HL-60 (cell line): ENCODE data around the gene CLDN8.

ENCODE experiments used
- DNase-seq, 2 experiments: peaks; one replicate each; pipeline ENCODE4 v3.0.0-alpha.2; 2010 to 2020; ENCODE audit warnings: low read depth in 1 of 2, low spot score in 1 of 2
- H3K27ac ChIP-seq: fragments of 250-450 bp; sonication (Bioruptor Pico); replicated peaks from 2 replicates; pipeline ENCODE4 v1.5.1; 2020; ENCODE audit warnings: mild to moderate bottlenecking, moderate library complexity
- H3K27me3 ChIP-seq: fragments of 250-450 bp; sonication (Bioruptor Pico); 2 replicates; pipeline ENCODE4 v1.5.1; 2021; ENCODE audit warnings: mild to moderate bottlenecking, moderate library complexity; ENCODE audit not compliant: insufficient read depth, poor library complexity, severe bottlenecking
- H3K4me3 ChIP-seq: replicated peaks from 2 replicates; pipeline ENCODE4 v1.5.1; 2011; ENCODE audit warnings: mild to moderate bottlenecking, control low read depth, low read length; ENCODE audit not compliant: insufficient read depth
- GABPA ChIP-seq: IDR thresholded peaks from 2 replicates; pipeline ENCODE4 v1.6.1; 2012; ENCODE audit warnings: low read depth
- POLR2AphosphoS5 ChIP-seq: IDR thresholded peaks from 2 replicates; pipeline ENCODE4 v1.6.1; 2012; ENCODE audit warnings: low read depth
- SPI1 ChIP-seq: IDR thresholded peaks from 2 replicates; pipeline ENCODE4 v1.6.1; 2012; ENCODE audit warnings: low read depth, mild to moderate bottlenecking, borderline replicate concordance
- long read RNA-seq: library from polyadenylated mRNA; unstranded; transcript quantifications from one replicate; pipeline ENCODE4 v2.0.0, GENCODE V29; 2020
- TF ChIP-seq, protein P1 (sequence below): IDR thresholded peaks from 2 replicates; pipeline ENCODE4 v1.6.1; 2012; ENCODE audit warnings: low read depth; ENCODE audit not compliant: insufficient replicate concordance
- TF ChIP-seq, protein P2 (sequence below): IDR thresholded peaks from one replicate; pipeline ENCODE4 v1.5.1; 2011; ENCODE audit warnings: low read length, control low read depth, inconsistent platforms; ENCODE audit not compliant: insufficient read depth

CLDN8 gene
- long read RNA-seq, result 0 reads

DNA sequence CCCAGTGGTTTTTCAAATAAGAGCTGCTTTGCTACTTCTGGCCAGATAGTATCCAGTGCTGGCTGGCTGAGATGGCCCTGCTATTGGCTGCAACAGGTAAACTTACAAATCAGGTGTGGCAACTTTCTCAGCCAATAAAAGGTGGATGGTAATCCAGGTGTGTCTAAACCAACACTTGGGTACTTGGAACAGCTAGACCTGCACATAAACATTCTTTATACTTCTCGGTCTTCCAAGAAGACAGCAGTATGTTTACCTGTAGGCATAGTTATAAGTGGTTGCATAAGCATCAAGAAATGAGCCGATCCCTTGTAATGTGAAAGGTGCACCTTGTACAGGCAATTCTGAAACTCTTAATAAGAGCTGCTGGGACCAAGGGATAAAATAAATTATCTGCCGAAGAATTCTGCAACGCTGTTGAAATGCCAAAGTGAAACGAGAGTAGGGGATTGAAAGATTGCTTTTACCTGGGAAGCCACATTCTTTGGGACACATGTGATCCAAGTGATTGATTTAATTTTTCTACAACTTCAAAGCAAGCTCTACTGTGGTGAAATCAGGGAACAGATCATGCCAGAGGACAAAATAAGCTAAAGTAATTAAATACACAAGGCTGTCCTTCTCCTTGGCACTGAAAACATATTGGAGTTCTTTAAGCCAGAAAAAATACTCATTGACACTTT is at the start of gene CLDN8:
Gene CLDN8 (minus strand): TSS at position 57 of the 683 bp plus-strand sequence. CDS start 172 bp downstream, outside the sequence.
- no peak for TF ChIP-seq POLR2AphosphoS5
- TF ChIP-seq, protein P1, sequence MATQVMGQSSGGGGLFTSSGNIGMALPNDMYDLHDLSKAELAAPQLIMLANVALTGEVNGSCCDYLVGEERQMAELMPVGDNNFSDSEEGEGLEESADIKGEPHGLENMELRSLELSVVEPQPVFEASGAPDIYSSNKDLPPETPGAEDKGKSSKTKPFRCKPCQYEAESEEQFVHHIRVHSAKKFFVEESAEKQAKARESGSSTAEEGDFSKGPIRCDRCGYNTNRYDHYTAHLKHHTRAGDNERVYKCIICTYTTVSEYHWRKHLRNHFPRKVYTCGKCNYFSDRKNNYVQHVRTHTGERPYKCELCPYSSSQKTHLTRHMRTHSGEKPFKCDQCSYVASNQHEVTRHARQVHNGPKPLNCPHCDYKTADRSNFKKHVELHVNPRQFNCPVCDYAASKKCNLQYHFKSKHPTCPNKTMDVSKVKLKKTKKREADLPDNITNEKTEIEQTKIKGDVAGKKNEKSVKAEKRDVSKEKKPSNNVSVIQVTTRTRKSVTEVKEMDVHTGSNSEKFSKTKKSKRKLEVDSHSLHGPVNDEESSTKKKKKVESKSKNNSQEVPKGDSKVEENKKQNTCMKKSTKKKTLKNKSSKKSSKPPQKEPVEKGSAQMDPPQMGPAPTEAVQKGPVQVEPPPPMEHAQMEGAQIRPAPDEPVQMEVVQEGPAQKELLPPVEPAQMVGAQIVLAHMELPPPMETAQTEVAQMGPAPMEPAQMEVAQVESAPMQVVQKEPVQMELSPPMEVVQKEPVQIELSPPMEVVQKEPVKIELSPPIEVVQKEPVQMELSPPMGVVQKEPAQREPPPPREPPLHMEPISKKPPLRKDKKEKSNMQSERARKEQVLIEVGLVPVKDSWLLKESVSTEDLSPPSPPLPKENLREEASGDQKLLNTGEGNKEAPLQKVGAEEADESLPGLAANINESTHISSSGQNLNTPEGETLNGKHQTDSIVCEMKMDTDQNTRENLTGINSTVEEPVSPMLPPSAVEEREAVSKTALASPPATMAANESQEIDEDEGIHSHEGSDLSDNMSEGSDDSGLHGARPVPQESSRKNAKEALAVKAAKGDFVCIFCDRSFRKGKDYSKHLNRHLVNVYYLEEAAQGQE, result no peak
- no peak for TF ChIP-seq GABPA
- TF ChIP-seq SPI1, result no peak
- TF ChIP-seq, protein P2, sequence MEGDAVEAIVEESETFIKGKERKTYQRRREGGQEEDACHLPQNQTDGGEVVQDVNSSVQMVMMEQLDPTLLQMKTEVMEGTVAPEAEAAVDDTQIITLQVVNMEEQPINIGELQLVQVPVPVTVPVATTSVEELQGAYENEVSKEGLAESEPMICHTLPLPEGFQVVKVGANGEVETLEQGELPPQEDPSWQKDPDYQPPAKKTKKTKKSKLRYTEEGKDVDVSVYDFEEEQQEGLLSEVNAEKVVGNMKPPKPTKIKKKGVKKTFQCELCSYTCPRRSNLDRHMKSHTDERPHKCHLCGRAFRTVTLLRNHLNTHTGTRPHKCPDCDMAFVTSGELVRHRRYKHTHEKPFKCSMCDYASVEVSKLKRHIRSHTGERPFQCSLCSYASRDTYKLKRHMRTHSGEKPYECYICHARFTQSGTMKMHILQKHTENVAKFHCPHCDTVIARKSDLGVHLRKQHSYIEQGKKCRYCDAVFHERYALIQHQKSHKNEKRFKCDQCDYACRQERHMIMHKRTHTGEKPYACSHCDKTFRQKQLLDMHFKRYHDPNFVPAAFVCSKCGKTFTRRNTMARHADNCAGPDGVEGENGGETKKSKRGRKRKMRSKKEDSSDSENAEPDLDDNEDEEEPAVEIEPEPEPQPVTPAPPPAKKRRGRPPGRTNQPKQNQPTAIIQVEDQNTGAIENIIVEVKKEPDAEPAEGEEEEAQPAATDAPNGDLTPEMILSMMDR, result no peak
- no peak for DNase-seq
- Histone ChIP-seq H3K4me3 (no peak within 1 kb of the TSS), H3K27me3 (no peaks in the 10 kb centered on the region), H3K27ac (no peak within 1 kb of the TSS)

DNA sequence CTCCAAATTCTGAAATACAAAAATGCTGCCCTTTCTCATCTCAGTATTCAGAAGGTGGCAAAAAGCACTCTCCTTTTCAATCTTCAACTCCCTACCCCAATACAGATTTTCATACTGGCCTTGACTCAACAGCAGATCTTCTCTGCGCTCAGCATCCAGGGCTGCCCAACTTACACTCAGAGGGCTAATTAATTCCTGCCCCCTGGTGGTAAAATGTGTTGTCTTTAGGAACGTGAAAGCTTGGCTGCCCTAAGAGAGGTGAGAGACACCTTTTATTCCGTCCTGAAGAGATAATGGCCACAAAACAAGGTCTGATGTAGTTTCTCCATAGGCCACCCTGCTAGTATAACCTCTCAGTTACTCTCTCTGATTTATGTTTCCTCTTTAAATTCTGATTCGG is 41.9 kb upstream of the CLDN8 start:
- Histone ChIP-seq H3K27ac (no peak overlapping the region), H3K27me3 (peaks cover 3% of the 10 kb centered on the region), H3K4me3 (no peak overlapping the region)
- DNase-seq, result no peak
- TF ChIP-seq, protein P1, result no peak
- TF ChIP-seq SPI1, result no peak
- TF ChIP-seq GABPA, result no peak

DNA sequence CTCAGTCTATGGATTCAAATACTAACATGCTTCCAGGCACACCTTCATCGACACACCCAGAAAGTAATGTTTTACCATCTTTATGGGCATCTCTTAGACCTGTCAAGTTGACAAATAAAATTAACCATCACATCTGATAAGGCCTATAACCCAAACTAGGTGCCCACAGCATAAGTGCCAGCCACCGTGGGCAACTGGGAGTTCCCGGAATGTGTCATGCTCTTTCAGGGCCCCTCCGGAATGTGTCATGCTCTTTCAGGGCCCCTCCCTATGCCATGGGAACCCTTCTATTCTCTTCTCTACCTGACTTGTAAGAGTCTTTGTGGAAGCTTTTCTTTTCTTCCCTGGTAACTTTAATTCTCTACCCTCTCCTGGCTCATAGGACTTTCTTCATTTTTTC is 40.2 kb upstream of the CLDN8 start:
- Histone ChIP-seq H3K27ac (no peak overlapping the region), H3K27me3 (peaks cover 3% of the 10 kb centered on the region), H3K4me3 (no peak overlapping the region)
- TF ChIP-seq, protein P2, result no peak
- TF ChIP-seq SPI1 (no peak), POLR2AphosphoS5 (no peak), GABPA (no peak)
- TF ChIP-seq, protein P1, result no peak
- no peak for DNase-seq
